HCT116 (cell line): ENCODE data around the gene ATG4C. TPM values are rescaled to one million over a fixed set of nuclear protein-coding genes. Genes with fewer than 3 reads are reported as not detected.

Source experiments
- ATAC-seq: fragments of 200-7000 bp; cut with Tn5 transposase; 2 replicates; pipeline ENCODE4 v1.9.1; 2020; ENCODE audit warnings: mild to moderate bottlenecking, moderate library complexity
- BruUV-seq: library from RNA; stranded (reverse); fragments of 400-500 nt; replicated peaks from 2 replicates; lab custom pipeline; 2021; lab: Mats Ljungman, UMichigan
- CTCF ChIA-PET: fragments of 300-600 bp; sonication (Branson Sonifier 250); formaldehyde crosslinking; loops from one replicate; lab custom pipeline; 2021; ENCODE audit warnings: antibody characterized with exemption; lab: Charles Lee
- POLR2A ChIA-PET: fragments of 300-600, 350-600 bp; sonication (Branson Sonifier 250); formaldehyde crosslinking; loops from one replicate; lab custom pipeline; 2021; ENCODE audit warnings: antibody characterized with exemption; lab: Charles Lee
- RAD21 ChIA-PET, 2 experiments: fragments of 300-600 bp; sonication (Branson Sonifier 250); formaldehyde crosslinking; loops; one replicate each; lab custom pipeline; 2023; ENCODE audit warnings: low total read pairs in 2 of 2; ENCODE audit not compliant: uncharacterized antibody in 2 of 2, unreplicated experiment in 2 of 2, low non-redundant PET in 1 of 2; lab: Charles Lee
- DNase-seq: peaks from one replicate; pipeline ENCODE4 v3.0.0-alpha.2; 2010; ENCODE audit warnings: low read depth, low spot score
- H2AFZ ChIP-seq: fragments of 200-600 bp; shearing (Covaris generic), sonication (generic); 2 replicates; pipeline ENCODE4 v1.6.1; 2017; ENCODE audit warnings: low read depth, mixed run types, mixed read lengths, antibody characterized with exemption, low read length; ENCODE audit not compliant: poor library complexity, severe bottlenecking
- H3K27ac ChIP-seq: 2 replicates; pipeline ENCODE4 v1.5.1; 2012; ENCODE audit warnings: low read depth, low read length
- H3K27me3 ChIP-seq: fragments of 200-600 bp; sonication (generic); 2 replicates; pipeline ENCODE4 v1.6.1; 2016; ENCODE audit warnings: mixed run types, low read length, mixed read lengths; ENCODE audit not compliant: insufficient read depth
- H3K36me3 ChIP-seq, 2 experiments: fragments of 200-500 bp in 1 of 2; fragments of 200-600 bp in 1 of 2; sonication (Bioruptor generic) in 1 of 2; sonication (generic) in 1 of 2; 2 replicates each; pipeline versions ENCODE4 v1.5.1 to v1.6.1; 2014 to 2016; ENCODE audit warnings: low read length in 2 of 2, inconsistent platforms in 1 of 2, mixed read lengths in 1 of 2, mixed run types in 1 of 2; ENCODE audit not compliant: insufficient read depth in 2 of 2, control insufficient read depth in 1 of 2
- H3K4me1 ChIP-seq, 2 experiments: fragments of 200-600 bp in 1 of 2; sonication (generic) in 1 of 2; 2 replicates each; pipeline versions ENCODE4 v1.5.1 to v1.6.1; 2012 to 2017; ENCODE audit warnings: low read length in 2 of 2, inconsistent platforms in 1 of 2, mild to moderate bottlenecking in 1 of 2, mixed read lengths in 1 of 2, mixed run types in 1 of 2, moderate library complexity in 1 of 2; ENCODE audit not compliant: insufficient read depth in 2 of 2, control insufficient read depth in 1 of 2
- H3K4me2 ChIP-seq: fragments of 200-600 bp; sonication (generic); 2 replicates; pipeline ENCODE4 v1.6.1; 2017; ENCODE audit warnings: mixed run types, low read length, mixed read lengths
- H3K4me3 ChIP-seq, 2 experiments: fragments of 200-600 bp in 1 of 2; sonication (generic) in 1 of 2; replicated peaks in 1 of 2; 2 replicates each; pipeline ENCODE4 v1.5.1; 2011 to 2016; ENCODE audit warnings: low read length in 2 of 2, control low read depth in 1 of 2, low read depth in 1 of 2, mild to moderate bottlenecking in 1 of 2, mixed read lengths in 1 of 2, mixed run types in 1 of 2
- H3K79me2 ChIP-seq: fragments of 200-600 bp; sonication (generic); 2 replicates; pipeline ENCODE4 v1.6.1; 2017; ENCODE audit warnings: mild to moderate bottlenecking, mixed run types, low read length, moderate library complexity, mixed read lengths; ENCODE audit not compliant: insufficient read depth
- H3K9ac ChIP-seq: fragments of 200-600 bp; sonication (generic); 2 replicates; pipeline ENCODE4 v1.6.1; 2016; ENCODE audit warnings: low read length, mixed read lengths
- H3K9me2 ChIP-seq: fragments of 200-600 bp; sonication (generic), shearing (Covaris generic); 2 replicates; pipeline ENCODE4 v1.6.1; 2017; ENCODE audit warnings: mixed run types, mild to moderate bottlenecking, moderate library complexity; ENCODE audit not compliant: insufficient read depth
- H3K9me3 ChIP-seq, 2 experiments: fragments of 200-500 bp in 1 of 2; fragments of 200-600 bp in 1 of 2; sonication (Bioruptor generic) in 1 of 2; sonication (generic) in 1 of 2; 2 replicates each; pipeline ENCODE4 v1.6.1; 2014 to 2017; ENCODE audit warnings: low read length in 2 of 2, mixed read lengths in 2 of 2, inconsistent platforms in 1 of 2, low read depth in 1 of 2, mild to moderate bottlenecking in 1 of 2, mixed run types in 1 of 2, moderate library complexity in 1 of 2; ENCODE audit not compliant: control insufficient read depth in 1 of 2, insufficient read depth in 1 of 2
- H4K20me1 ChIP-seq: fragments of 200-600 bp; sonication (generic), shearing (Covaris generic); 2 replicates; pipeline ENCODE4 v1.6.1; 2017; ENCODE audit warnings: mixed run types, mild to moderate bottlenecking, moderate library complexity; ENCODE audit not compliant: insufficient read depth
- ATF3 ChIP-seq: IDR thresholded peaks from 2 replicates; pipeline ENCODE4 v1.6.1; 2012
- CBX3 ChIP-seq: IDR thresholded peaks from 2 replicates; pipeline ENCODE4 v1.6.1; 2012; ENCODE audit warnings: low read depth
- CEBPB ChIP-seq: IDR thresholded peaks from 2 replicates; pipeline ENCODE4 v1.6.1; 2012; ENCODE audit warnings: low read depth
- CTCF ChIP-seq, 3 experiments: fragments of 200-600 bp in 1 of 3; sonication (generic) in 1 of 3; IDR thresholded peaks in 2 of 3; conservative IDR thresholded peaks in 1 of 3; 2 replicates each; pipeline ENCODE4 v1.5.1; 2012 to 2017; ENCODE audit warnings: low read depth in 2 of 3, low read length in 2 of 3, antibody characterized with exemption in 1 of 3, borderline replicate concordance in 1 of 3, control low read depth in 1 of 3, mild to moderate bottlenecking in 1 of 3, mixed read lengths in 1 of 3, mixed run types in 1 of 3, moderate library complexity in 1 of 3; ENCODE audit not compliant: insufficient read depth in 1 of 3
- EGR1 ChIP-seq: IDR thresholded peaks from 2 replicates; pipeline ENCODE4 v1.6.1; 2012; ENCODE audit warnings: low read depth
- ELF1 ChIP-seq: IDR thresholded peaks from 2 replicates; pipeline ENCODE4 v1.6.1; 2012; ENCODE audit warnings: low read depth, borderline replicate concordance
- FOSL1 ChIP-seq: IDR thresholded peaks from 2 replicates; pipeline ENCODE4 v1.6.1; 2012; ENCODE audit warnings: low read depth
- JUND ChIP-seq: IDR thresholded peaks from 2 replicates; pipeline ENCODE4 v1.6.1; 2012
- POLR2A ChIP-seq: IDR thresholded peaks from 2 replicates; pipeline ENCODE4 v1.7.0; 2011; ENCODE audit warnings: borderline replicate concordance; ENCODE audit not compliant: insufficient read depth, insufficient read length; ENCODE audit errors: extremely low read depth
- POLR2AphosphoS5 ChIP-seq: IDR thresholded peaks from 2 replicates; pipeline ENCODE4 v1.6.1; 2011; ENCODE audit warnings: mild to moderate bottlenecking, low read depth, low read length, moderate library complexity
- RAD21 ChIP-seq: IDR thresholded peaks from 2 replicates; pipeline ENCODE4 v1.6.1; 2012; ENCODE audit warnings: low read depth, mild to moderate bottlenecking
- REST ChIP-seq: IDR thresholded peaks from 2 replicates; pipeline ENCODE4 v1.6.1; 2012; ENCODE audit warnings: low read depth
- SIN3A ChIP-seq: IDR thresholded peaks from 2 replicates; pipeline ENCODE4 v1.6.1; 2012; ENCODE audit warnings: low read depth
- SP1 ChIP-seq: IDR thresholded peaks from 2 replicates; pipeline ENCODE4 v1.6.1; 2012; ENCODE audit warnings: low read depth
- SRF ChIP-seq: IDR thresholded peaks from 2 replicates; pipeline ENCODE4 v1.6.1; 2012; ENCODE audit warnings: low read depth
- TCF7L2 ChIP-seq: IDR thresholded peaks from 2 replicates; pipeline ENCODE4 v1.7.0; 2011; ENCODE audit warnings: borderline replicate concordance, inconsistent platforms; ENCODE audit not compliant: insufficient read depth, insufficient read length; ENCODE audit errors: extremely low read depth
- ZBTB33 ChIP-seq: IDR thresholded peaks from 2 replicates; pipeline ENCODE4 v1.6.1; 2011; ENCODE audit warnings: mild to moderate bottlenecking, low read length, moderate library complexity; ENCODE audit not compliant: insufficient replicate concordance; ENCODE audit errors: extremely low read depth
- ZFX ChIP-seq: fragments of 450-650 bp; IDR thresholded peaks from 2 replicates; pipeline ENCODE4 v1.6.1; 2017
- ZNF274 ChIP-seq: fragments of 200-500 bp; sonication (Bioruptor generic); IDR thresholded peaks from 2 replicates; pipeline ENCODE4 v1.6.1; 2014; ENCODE audit warnings: mild to moderate bottlenecking, low read depth, low read length, inconsistent platforms
- intact Hi-C: fragments of 100-400 bp; cut with micrococcal nuclease; formaldehyde crosslinking; loops from 2 replicates; pipeline ENCODE4 v1.10.0; 2022
- total RNA-seq: library from RNA; stranded (reverse); gene quantifications from one replicate; pipeline ENCODE4 v1.2.1, GENCODE V29; 2021; ENCODE audit not compliant: unreplicated experiment

The ATG4C gene
- total RNA-seq, 1 experiment from 2014 or later = 11.8 TPM

- TF ChIP-seq CTCF (IDR thresholded peaks at IDR 0.05 in 2 of 3, conservative IDR thresholded peaks at IDR 0.05 in 1 of 3; ENCODE audit: borderline replicate concordance in 1 of 3, insufficient read depth in 1 of 3, low read depth in 2 of 3, low read length in 2 of 3) = no peak
- no peak for TF ChIP-seq ZFX
Measured at GRCh38 chr1:62903982-62904855, 120.3 kb downstream of the ATG4C start (continued).

GRCh38 chr1:62904856-62905225, 120.9 kb downstream of the ATG4C start:
- POLR2A ChIA-PET = no interaction called here
- TF ChIP-seq ELF1 = no peak
- TF ChIP-seq ZFX = no peak
- no peak for TF ChIP-seq SP1
- no peak for TF ChIP-seq ZNF274
- no peak for TF ChIP-seq SIN3A
- TF ChIP-seq RAD21 = no peak
- TF ChIP-seq ATF3 = no peak
- no peak for TF ChIP-seq SRF
- no peak for TF ChIP-seq REST
- no peak for TF ChIP-seq ZBTB33
- no peak for TF ChIP-seq POLR2A
- TF ChIP-seq POLR2AphosphoS5 = no peak
- TF ChIP-seq CEBPB = no peak
- no peak for TF ChIP-seq CBX3
- TF ChIP-seq TCF7L2 = no peak
- no peak for TF ChIP-seq JUND
- TF ChIP-seq EGR1 = no peak
- no peak for TF ChIP-seq FOSL1

More at GRCh38 chr1:62904856-62905225, 120.9 kb downstream of the ATG4C start:
- Histone ChIP-seq H3K79me2 (no peaks in the 10 kb centered on the region), H3K4me2 (no peak overlapping the region), H3K4me3 (no peak overlapping the region), H3K9me2 (no peaks in the 10 kb centered on the region), H3K27ac (no peak overlapping the region), H3K4me1 (no peaks in the 10 kb centered on the region), H3K9me3 (no peaks in the 10 kb centered on the region), H4K20me1 (no peaks in the 10 kb centered on the region), H3K27me3 (no peaks in the 10 kb centered on the region), H3K36me3 (no peaks in the 10 kb centered on the region), H3K9ac (no peak overlapping the region), H2AFZ (no peak overlapping the region)
- DNase-seq = no peak
- no TSS peak for BruUV-seq
- no peak for ATAC-seq
- intact Hi-C loops = no loop called here
- RAD21 ChIA-PET = no interaction called here
- CTCF ChIA-PET = no interaction called here
